Measurements from ENCODE around the gene BCAS4.

BCAS4 gene

GRCh38 chr20:50885781-50886180 is 90.9 kb downstream of the BCAS4 start:
- no peak for TF ChIP-seq CTCF (IDR thresholded peaks at IDR 0.05; ENCODE audit: borderline replicate concordance, insufficient read depth, low read depth, low read length)
- no peak overlapping the region for H3K4me3 ChIP-seq (ENCODE audit: low read depth, low read length)

GRCh38 chr20:50886184-50886790 is 91.4 kb downstream of the BCAS4 start:
- no peak overlapping the region for H3K4me3 ChIP-seq (ENCODE audit: low read depth, low read length)
- no peak for TF ChIP-seq CTCF (IDR thresholded peaks at IDR 0.05; ENCODE audit: borderline replicate concordance, insufficient read depth, low read depth, low read length)

GRCh38 chr20:50887576-50887975 is 92.7 kb downstream of the BCAS4 start:
- H3K4me3 ChIP-seq (ENCODE audit: low read depth, low read length), result no peak overlapping the region
- no peak for TF ChIP-seq CTCF (IDR thresholded peaks at IDR 0.05; ENCODE audit: borderline replicate concordance, insufficient read depth, low read depth, low read length)

DNA sequence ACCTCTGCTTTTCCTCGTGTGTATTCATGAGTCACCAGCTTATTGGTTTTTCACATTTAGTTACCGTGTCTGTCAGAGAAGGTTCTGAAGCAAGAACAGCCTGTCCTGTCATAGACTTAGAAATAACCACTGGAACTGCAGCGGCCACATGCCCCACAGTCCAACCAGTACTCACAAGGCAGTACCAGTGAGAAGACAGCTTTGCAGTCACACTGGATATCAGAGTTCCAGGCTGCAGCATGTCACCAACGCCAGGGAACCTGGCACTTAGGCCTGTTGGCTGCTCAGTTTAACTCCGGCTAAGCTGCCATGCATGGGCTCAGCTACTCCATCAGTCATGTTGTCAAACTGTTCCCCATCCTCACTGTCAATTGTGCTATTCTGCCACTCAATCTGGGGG is 96.3 kb downstream of the BCAS4 start:
- H3K4me3 ChIP-seq (ENCODE audit: low read depth, low read length), result no peak overlapping the region
- no peak for TF ChIP-seq CTCF (IDR thresholded peaks at IDR 0.05; ENCODE audit: borderline replicate concordance, insufficient read depth, low read depth, low read length)

DNA sequence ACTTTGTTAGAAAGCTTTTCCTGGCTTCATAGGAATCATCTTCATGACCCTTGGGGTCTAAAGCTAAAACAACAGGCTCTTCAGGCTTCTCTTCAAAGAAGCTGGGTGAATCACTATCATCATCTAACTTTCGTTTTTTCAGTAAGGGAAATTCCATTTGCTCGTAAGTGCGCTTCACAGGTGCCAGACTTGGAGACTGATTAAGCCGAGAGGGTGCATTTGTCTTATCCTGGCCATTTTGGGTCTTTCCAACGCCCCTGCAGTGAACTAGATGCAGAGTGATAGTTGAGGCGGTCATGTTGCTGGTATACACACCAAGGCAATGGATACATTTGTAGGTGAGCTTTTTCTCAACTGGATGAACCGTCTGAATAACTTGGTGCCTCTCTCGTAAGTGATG is 97.5 kb downstream of the BCAS4 start:
- no peak overlapping the region for H3K4me3 ChIP-seq (ENCODE audit: low read depth, low read length)
- TF ChIP-seq CTCF (IDR thresholded peaks at IDR 0.05; ENCODE audit: borderline replicate concordance, insufficient read depth, low read depth, low read length), result no peak

DNA sequence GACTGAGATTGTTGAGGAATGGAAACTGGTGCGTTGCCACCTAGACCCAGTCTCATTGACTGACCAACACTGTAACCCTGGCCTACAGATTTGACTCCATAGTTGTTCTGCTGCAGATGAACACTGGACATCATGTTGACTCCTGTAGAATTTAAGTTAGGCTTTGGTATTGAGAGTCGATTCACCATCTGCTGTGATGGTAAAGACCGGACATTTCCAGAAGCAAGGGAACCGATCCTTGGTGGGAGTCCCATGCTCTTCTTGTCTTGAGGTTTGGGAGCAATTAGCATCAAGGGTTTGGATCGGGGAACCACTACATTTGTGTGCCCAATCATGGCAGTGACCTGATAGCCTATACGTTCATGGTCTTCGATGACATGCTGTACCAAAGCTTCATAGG is 98.8 kb downstream of the BCAS4 start:
- no peak overlapping the region for H3K4me3 ChIP-seq (ENCODE audit: low read depth, low read length)
- TF ChIP-seq CTCF (IDR thresholded peaks at IDR 0.05; ENCODE audit: borderline replicate concordance, insufficient read depth, low read depth, low read length), result no peak

DNA sequence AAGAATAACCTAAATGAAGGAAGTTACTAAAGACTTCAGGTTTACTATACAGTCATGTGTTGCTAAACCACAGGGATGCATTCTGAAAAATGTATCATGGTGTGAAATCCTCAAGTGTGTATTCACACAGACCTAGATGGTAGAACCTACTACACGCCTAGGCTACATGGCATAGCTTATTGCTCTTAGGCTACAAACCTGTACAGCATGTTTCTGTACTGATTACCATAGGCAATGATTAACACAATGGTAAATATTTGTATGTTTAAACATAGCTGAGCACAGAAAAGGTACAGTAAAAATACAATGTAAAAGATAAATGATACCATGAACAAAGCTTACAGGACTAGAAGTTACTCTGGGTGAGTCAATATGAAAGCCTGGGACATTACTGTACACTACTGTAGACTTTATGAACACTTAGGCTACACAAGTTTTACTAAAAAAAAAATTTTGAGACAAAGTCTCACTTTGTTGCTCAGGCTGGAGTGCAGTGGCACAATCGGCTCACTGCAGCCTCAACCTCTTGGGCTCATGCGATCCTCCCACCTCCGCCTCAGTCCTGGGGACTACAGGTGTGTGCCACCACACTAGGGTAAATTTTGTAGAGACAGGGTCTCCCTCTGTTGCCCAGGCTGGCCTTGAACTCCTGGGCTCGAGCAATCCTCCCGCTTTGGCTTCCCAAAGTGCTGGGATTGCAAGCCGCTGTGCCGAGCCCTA is 100.4 kb downstream of the BCAS4 start:
- no peak for TF ChIP-seq CTCF (IDR thresholded peaks at IDR 0.05; ENCODE audit: borderline replicate concordance, insufficient read depth, low read depth, low read length)
- no peak overlapping the region for H3K4me3 ChIP-seq (ENCODE audit: low read depth, low read length)

Measured in GM12875 (cell line).